GM20431 (cell line): ENCODE measurements around the gene LRRTM4.

ENCODE experiments used
- in situ Hi-C: fragments of 300-500 bp; cut with MseI, MboI; formaldehyde crosslinking; loops from one replicate; pipeline ENCODE4 v1.15.0; 2020; ENCODE audit warnings: low sequenced_read_pairs; ENCODE audit not compliant: unreplicated experiment

The LRRTM4 gene

GRCh38 chr2:76953733-76954347 is 568.3 kb downstream of the LRRTM4 start:
- in situ Hi-C loops = no loop called here

- in situ Hi-C loops = no loop called here
These were observed 575.5 kb downstream of the LRRTM4 start for GRCh38 chr2:76946631-76947145.

- in situ Hi-C loops = no loop called here
These were observed 581.6 kb downstream of the LRRTM4 start for GRCh38 chr2:76940559-76940958.

- in situ Hi-C loops = no loop called here
These were observed 584.0 kb downstream of the LRRTM4 start for GRCh38 chr2:76938153-76938552.

GRCh38 chr2:76932550-76932949 is 589.6 kb downstream of the LRRTM4 start:
- in situ Hi-C loops = no loop called here

GRCh38 chr2:76930056-76930744 is 592.0 kb downstream of the LRRTM4 start:
- in situ Hi-C loops = no loop called here

GRCh38 chr2:76928026-76928425 is 594.1 kb downstream of the LRRTM4 start:
- in situ Hi-C loops = no loop called here

- in situ Hi-C loops = no loop called here
These were observed 601.2 kb downstream of the LRRTM4 start for GRCh38 chr2:76921006-76921405.

- in situ Hi-C loops = no loop called here
These were observed 626.7 kb downstream of the LRRTM4 start for GRCh38 chr2:76895469-76895868.

- in situ Hi-C loops = no loop called here
These were observed 651.6 kb downstream of the LRRTM4 start for GRCh38 chr2:76870581-76870980.

GRCh38 chr2:76870011-76870410 is 652.2 kb downstream of the LRRTM4 start:
- in situ Hi-C loops = no loop called here

- in situ Hi-C loops = no loop called here
These were observed 654.3 kb downstream of the LRRTM4 start for GRCh38 chr2:76867854-76868253.

GRCh38 chr2:76866464-76866863 is 655.7 kb downstream of the LRRTM4 start:
- in situ Hi-C loops = no loop called here

- in situ Hi-C loops = no loop called here
These were observed 659.3 kb downstream of the LRRTM4 start for GRCh38 chr2:76862901-76863300.

- in situ Hi-C loops = no loop called here
These were observed 660.5 kb downstream of the LRRTM4 start for GRCh38 chr2:76861708-76862107.

GRCh38 chr2:76851000-76851399 is 671.2 kb downstream of the LRRTM4 start:
- in situ Hi-C loops = no loop called here

GRCh38 chr2:76849086-76849485 is 673.1 kb downstream of the LRRTM4 start:
- in situ Hi-C loops = no loop called here

GRCh38 chr2:76839826-76840225 is 682.4 kb downstream of the LRRTM4 start:
- in situ Hi-C loops = no loop called here

GRCh38 chr2:76829374-76830234 is 692.6 kb downstream of the LRRTM4 start:
- in situ Hi-C loops = no loop called here

- in situ Hi-C loops = no loop called here
These were observed 695.5 kb downstream of the LRRTM4 start for GRCh38 chr2:76826691-76827090.
